Endothelial cell of umbilical vein (primary cell): ENCODE results near the gene PPP4R1. TPM values are rescaled to one million over a fixed set of nuclear protein-coding genes. Genes with fewer than 3 reads are reported as not detected.

Source experiments
- BruUV-seq: library from RNA; stranded (reverse); fragments of 400-500 nt; replicated peaks from 2 replicates; lab custom pipeline; 2021; lab: Mats Ljungman, UMichigan
- CTCF ChIA-PET: fragments of 300-600, 350-600 bp; sonication (Branson Sonifier 250); formaldehyde crosslinking; loops from one replicate; lab custom pipeline; 2021; ENCODE audit warnings: antibody characterized with exemption, inconsistent platforms; lab: Charles Lee
- POLR2A ChIA-PET: fragments of 300-600, 350-600 bp; sonication (Branson Sonifier 250); formaldehyde crosslinking; loops from one replicate; lab custom pipeline; 2021; ENCODE audit warnings: antibody characterized with exemption, inconsistent platforms; lab: Charles Lee
- DNase-seq: peaks from one replicate; pipeline ENCODE4 v3.0.0-alpha.2; 2011; ENCODE audit warnings: low read depth, low spot score
- FAIRE-seq: peaks from 2 replicates; lab custom pipeline; 2011; peaks lifted over from hg19 to GRCh38; lab: Jason Lieb, UNC
- H2AFZ ChIP-seq: 2 replicates; pipeline ENCODE4 v1.6.0; 2012; ENCODE audit warnings: low read depth, low read length, control low read depth, inconsistent platforms
- H3K27ac ChIP-seq: 2 replicates; pipeline ENCODE4 v1.5.1; 2011; ENCODE audit warnings: low read depth, mild to moderate bottlenecking, control low read depth, low read length, moderate library complexity; ENCODE audit not compliant: insufficient read depth
- H3K27me3 ChIP-seq, 2 experiments: 2 replicates each; pipeline versions ENCODE4 v1.6.0 to v1.6.1; 2011; ENCODE audit warnings: low read length in 2 of 2, mixed read lengths in 1 of 2; ENCODE audit not compliant: control insufficient read depth in 2 of 2, insufficient read depth in 2 of 2
- H3K36me3 ChIP-seq, 2 experiments: 2 replicates in 1 of 2; 3 replicates in 1 of 2; pipeline ENCODE4 v1.5.1; 2011; ENCODE audit warnings: low read length in 2 of 2, mild to moderate bottlenecking in 1 of 2, moderate library complexity in 1 of 2; ENCODE audit not compliant: control insufficient read depth in 2 of 2, insufficient read depth in 2 of 2; ENCODE audit errors: extremely low read depth in 1 of 2
- H3K4me1 ChIP-seq: 3 replicates; pipeline ENCODE4 v1.5.1; 2011; ENCODE audit warnings: mild to moderate bottlenecking, low read length; ENCODE audit not compliant: control insufficient read depth, insufficient read depth; ENCODE audit errors: extremely low read depth
- H3K4me2 ChIP-seq: 2 replicates; pipeline ENCODE4 v1.6.1; 2011; ENCODE audit warnings: low read length, control low read depth, mixed read lengths; ENCODE audit not compliant: insufficient read depth
- H3K4me3 ChIP-seq, 3 experiments: fragments of 200-600 bp in 1 of 3; sonication (generic), shearing (Covaris generic) in 1 of 3; replicated peaks in 1 of 3; 2 replicates each; pipeline ENCODE4 v1.5.1; 2011 to 2016; ENCODE audit warnings: control low read depth in 3 of 3, low read length in 3 of 3, mild to moderate bottlenecking in 2 of 3, inconsistent platforms in 1 of 3, low read depth in 1 of 3, moderate library complexity in 1 of 3; ENCODE audit not compliant: insufficient read depth in 1 of 3
- H3K79me2 ChIP-seq: 2 replicates; pipeline ENCODE4 v1.6.0; 2012; ENCODE audit warnings: low read length, inconsistent platforms; ENCODE audit not compliant: control insufficient read depth, insufficient read depth
- H3K9ac ChIP-seq: replicated peaks from 2 replicates; pipeline ENCODE3; 2011; ENCODE audit warnings: low read length, control low read depth; ENCODE audit not compliant: insufficient read depth; ENCODE audit errors: extremely low read depth
- H3K9me1 ChIP-seq: replicated peaks from 3 replicates; pipeline ENCODE4 v1.6.0; 2011; ENCODE audit warnings: mild to moderate bottlenecking, low read length; ENCODE audit not compliant: control insufficient read depth, insufficient read depth; ENCODE audit errors: extremely low read depth
- H3K9me3 ChIP-seq: replicated peaks from 2 replicates; pipeline ENCODE4 v1.5.1; 2012; ENCODE audit warnings: low read length, inconsistent platforms; ENCODE audit not compliant: control insufficient read depth, insufficient read depth
- H4K20me1 ChIP-seq: replicated peaks from 2 replicates; pipeline ENCODE3; 2011; ENCODE audit warnings: mild to moderate bottlenecking, low read length; ENCODE audit not compliant: control insufficient read depth, insufficient read depth; ENCODE audit errors: extremely low read depth
- CTCF ChIP-seq, 2 donors: IDR thresholded peaks; 1 replicate in 1 of 2; 2 replicates in 1 of 2; pipeline ENCODE4 v1.5.1; 2011; ENCODE audit warnings: low read length in 2 of 2, mild to moderate bottlenecking in 2 of 2, moderate library complexity in 2 of 2, control low read depth in 1 of 2, inconsistent platforms in 1 of 2, low read depth in 1 of 2; ENCODE audit not compliant: insufficient read depth in 1 of 2; ENCODE audit errors: extremely low read depth in 1 of 2
- GATA2 ChIP-seq: IDR thresholded peaks from 2 replicates; pipeline ENCODE4 v1.7.0; 2011; ENCODE audit warnings: low read depth, mild to moderate bottlenecking, moderate library complexity, mixed read lengths, low read length; ENCODE audit not compliant: insufficient read length, insufficient read depth
- MAX ChIP-seq: IDR thresholded peaks from 2 replicates; pipeline ENCODE4 v1.6.1; 2011; ENCODE audit not compliant: insufficient read depth, insufficient read length
- MYC ChIP-seq: IDR thresholded peaks from one replicate; pipeline ENCODE4 v1.6.1; 2011; ENCODE audit warnings: mild to moderate bottlenecking, low read depth, low read length
- POLR2A ChIP-seq: IDR thresholded peaks from 2 replicates; pipeline ENCODE4 v1.6.1; 2012; ENCODE audit warnings: low read depth, mild to moderate bottlenecking, control low read depth, low read length
- POLR2AphosphoS5 ChIP-seq: IDR thresholded peaks from 2 replicates; pipeline ENCODE4 v1.6.1; 2012; ENCODE audit warnings: low read depth, mild to moderate bottlenecking, control low read depth, low read length, moderate library complexity; ENCODE audit not compliant: insufficient read depth
- dilution Hi-C: fragments of 300-500 bp; cut with MboI; formaldehyde crosslinking; loops from one replicate; pipeline ENCODE4 v1.15.0; 2019; ENCODE audit warnings: low sequenced_read_pairs; ENCODE audit not compliant: extremely low pct_ligation_motif_present
- intact Hi-C: fragments of 100-400 bp; cut with micrococcal nuclease; formaldehyde crosslinking; loops from one replicate; pipeline ENCODE4 v1.10.0; 2022
- polyA plus RNA-seq, 4 experiments: library from polyadenylated mRNA; depleted of rRNA in 3 of 4; stranded (reverse) in 3 of 4; unstranded in 1 of 4; fragments of >200 nt; gene quantifications; 2 replicates each; pipeline versions ENCODE4 v1.2.1 to v1.2.3, GENCODE V29; 2011 to 2012; ENCODE audit warnings: missing spikeins in 1 of 4
- total RNA-seq: library from RNA; stranded (reverse); gene quantifications from 2 replicates; pipeline ENCODE4 v1.2.3, GENCODE V29; 2021

The PPP4R1 gene
- total and polyA plus RNA-seq, 2 donors (not counting 3 experiments of a cell fraction or from before 2014, with no cell fraction given) = 138 to 152 TPM

- TF ChIP-seq CTCF (IDR thresholded peaks at IDR 0.05; ENCODE audit: extremely low read depth in 1 of 2, insufficient read depth in 1 of 2, low read depth in 1 of 2, low read length in 2 of 2) (no peak), MAX (no peak), GATA2 (no peak), MYC (no peak), POLR2AphosphoS5 (no peak), POLR2A (no peak)
These were observed 77.8 kb downstream of the PPP4R1 start for GRCh38 chr18:9536354-9537152.

More at GRCh38 chr18:9536354-9537152, 77.8 kb downstream of the PPP4R1 start:
- Histone ChIP-seq H3K9me1 (no peaks in the 10 kb centered on the region), H4K20me1 (no peaks in the 10 kb centered on the region), H3K36me3 (peaks cover 3 to 21% of the 10 kb centered on the region in 2 experiments), H3K9ac (no peak overlapping the region), H3K4me2 (no peak overlapping the region), H3K27ac (no peak overlapping the region), H3K27me3 (no peaks in the 10 kb centered on the region), H3K9me3 (no peaks in the 10 kb centered on the region), H3K4me3 (no peak overlapping the region), H3K79me2 (no peaks in the 10 kb centered on the region), H3K4me1 (peaks cover 8% of the 10 kb centered on the region), H2AFZ (no peak overlapping the region)
- no peak for FAIRE-seq
- CTCF ChIA-PET = no interaction called here
- intact Hi-C loops (no loop called here), dilution Hi-C loops (no loop called here)
- BruUV-seq = no TSS peak
- POLR2A ChIA-PET = no interaction called here
- DNase-seq = no peak
